Measurements from ENCODE around the gene ADARB1.
A peak's percentile ranks its signal among the peaks of the same experiment; 100 is the strongest.

The ADARB1 gene

DNA sequence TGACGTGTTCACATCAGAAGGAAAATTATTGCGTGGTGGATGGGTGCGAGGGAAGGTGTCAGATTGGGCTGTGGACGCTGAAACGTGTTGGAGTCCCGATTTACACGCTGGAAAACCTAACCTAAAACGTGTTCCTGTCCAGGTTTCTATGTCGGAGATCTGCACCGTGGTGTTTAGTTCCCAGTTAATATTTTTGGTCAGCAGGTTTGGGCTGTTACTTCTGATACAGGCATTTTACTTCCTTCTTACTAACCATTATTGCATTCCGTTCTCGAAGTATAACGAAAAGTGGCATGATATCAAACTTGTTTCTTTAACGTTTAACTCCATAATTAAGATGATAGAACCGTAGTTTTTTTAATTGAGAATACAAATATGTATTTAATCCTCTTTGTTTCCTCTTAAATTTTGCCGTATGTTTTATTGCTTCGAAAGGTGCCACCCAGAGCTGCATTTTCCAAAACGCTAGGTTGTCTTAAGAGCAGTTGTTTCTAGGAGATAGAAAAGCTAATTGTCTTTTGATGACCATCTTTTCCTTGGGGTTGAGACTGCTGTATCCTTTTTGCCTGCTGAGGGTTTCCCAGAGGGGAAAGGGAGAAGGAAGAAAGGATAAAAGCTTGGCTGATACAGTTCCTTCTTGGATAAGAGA is 1.3 kb downstream of the ADARB1 start:
- H3K4me1 ChIP-seq (ENCODE audit: control insufficient read depth, insufficient read depth, low read length), result peaks cover 3% of the 10 kb centered on the region
- peak overlapping the region; percentile 24 for H3K9ac ChIP-seq (ENCODE audit: low read depth, low read length)
- no peaks in the 10 kb centered on the region for H3K9me3 ChIP-seq (ENCODE audit: control insufficient read depth, insufficient read depth, low read length)
- peaks cover 13% of the 10 kb centered on the region for H3K27me3 ChIP-seq (ENCODE audit: control insufficient read depth, insufficient read depth, low read length)
- peak overlapping the region; percentile 70 for H3K4me3 ChIP-seq (ENCODE audit: low read depth, low read length)
- peaks cover 4% of the 10 kb centered on the region for H3K36me3 ChIP-seq (ENCODE audit: control insufficient read depth, insufficient read depth, low read length)

DNA sequence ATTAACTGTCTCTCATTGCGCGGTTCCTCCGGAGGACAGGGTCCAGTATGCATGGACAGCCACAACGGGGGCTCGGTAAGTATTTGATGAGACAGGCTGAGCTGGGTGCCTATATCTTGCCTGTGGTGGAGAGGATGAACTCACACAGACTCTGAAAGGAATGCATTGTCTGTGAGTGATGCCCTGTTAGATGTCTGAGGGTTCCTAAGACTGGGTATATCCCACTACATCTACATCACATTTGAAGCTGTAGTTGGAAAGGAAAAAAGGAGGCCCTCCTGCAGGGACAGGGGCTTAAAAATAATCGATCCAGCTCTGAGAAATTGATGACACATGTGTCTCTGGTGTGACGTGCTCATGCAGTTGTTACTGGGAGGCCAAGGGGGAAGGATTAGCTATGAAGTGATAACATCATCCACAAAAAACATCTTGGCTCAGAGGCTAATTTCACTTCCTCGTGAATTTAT is 1.9 kb downstream of the ADARB1 start:
- Histone ChIP-seq H3K27me3 (ENCODE audit: control insufficient read depth, insufficient read depth, low read length) (peaks cover 13% of the 10 kb centered on the region), H3K36me3 (ENCODE audit: control insufficient read depth, insufficient read depth, low read length) (peaks cover 4% of the 10 kb centered on the region), H3K9me3 (ENCODE audit: control insufficient read depth, insufficient read depth, low read length) (no peaks in the 10 kb centered on the region), H3K4me3 (ENCODE audit: low read depth, low read length) (no peak overlapping the region), H3K4me1 (ENCODE audit: control insufficient read depth, insufficient read depth, low read length) (peaks cover 3% of the 10 kb centered on the region), H3K9ac (ENCODE audit: low read depth, low read length) (no peak overlapping the region)

DNA sequence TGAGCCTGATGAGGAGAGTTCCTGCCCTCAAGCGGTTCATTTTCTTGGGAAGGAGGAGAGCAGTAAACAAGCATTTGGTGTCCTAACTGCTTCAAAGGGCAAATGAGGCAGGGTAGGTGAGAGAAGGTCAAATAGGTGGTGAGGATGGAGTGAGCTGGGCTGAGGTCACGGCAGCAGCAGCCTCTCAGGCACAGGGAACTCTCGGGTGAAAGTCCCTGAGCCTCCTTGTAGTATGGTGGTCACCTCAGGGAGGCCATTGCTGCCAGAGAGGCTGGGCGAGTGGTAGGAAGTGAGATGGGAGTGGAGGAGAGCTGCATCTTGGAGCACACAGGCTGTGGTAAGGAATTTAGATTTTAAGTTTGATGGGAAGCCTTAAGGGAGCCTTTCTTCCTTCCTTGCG is 4.0 kb downstream of the ADARB1 start:
- Histone ChIP-seq H3K9ac (ENCODE audit: low read depth, low read length) (no peak overlapping the region), H3K9me3 (ENCODE audit: control insufficient read depth, insufficient read depth, low read length) (no peaks in the 10 kb centered on the region), H3K36me3 (ENCODE audit: control insufficient read depth, insufficient read depth, low read length) (no peaks in the 10 kb centered on the region), H3K27me3 (ENCODE audit: control insufficient read depth, insufficient read depth, low read length) (peaks cover 13% of the 10 kb centered on the region), H3K4me1 (ENCODE audit: control insufficient read depth, insufficient read depth, low read length) (peaks cover 2% of the 10 kb centered on the region), H3K4me3 (ENCODE audit: low read depth, low read length) (no peak overlapping the region)

DNA sequence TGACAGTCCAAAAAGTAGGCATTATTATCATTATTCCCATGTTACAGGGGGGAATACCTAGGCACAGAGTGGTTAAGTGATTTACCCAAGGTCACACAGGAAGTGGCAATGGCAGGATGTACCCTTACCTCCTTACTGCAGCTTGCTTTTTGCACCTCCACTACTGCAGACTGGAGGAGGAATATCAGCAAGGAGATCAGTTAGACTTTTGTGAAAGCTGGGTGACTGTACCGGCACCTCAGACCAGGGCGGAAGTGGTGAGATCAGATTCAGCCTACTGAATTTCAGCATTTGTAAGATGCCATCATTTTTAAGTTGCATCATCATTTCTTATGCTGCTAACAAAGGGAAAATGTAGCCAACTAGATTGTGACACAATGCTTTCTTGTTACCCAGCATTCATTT is 4.5 kb downstream of the ADARB1 start:
- no peaks in the 10 kb centered on the region for H3K4me1 ChIP-seq (ENCODE audit: control insufficient read depth, insufficient read depth, low read length)
- no peak overlapping the region for H3K4me3 ChIP-seq (ENCODE audit: low read depth, low read length)
- H3K9ac ChIP-seq (ENCODE audit: low read depth, low read length), result no peak overlapping the region

DNA sequence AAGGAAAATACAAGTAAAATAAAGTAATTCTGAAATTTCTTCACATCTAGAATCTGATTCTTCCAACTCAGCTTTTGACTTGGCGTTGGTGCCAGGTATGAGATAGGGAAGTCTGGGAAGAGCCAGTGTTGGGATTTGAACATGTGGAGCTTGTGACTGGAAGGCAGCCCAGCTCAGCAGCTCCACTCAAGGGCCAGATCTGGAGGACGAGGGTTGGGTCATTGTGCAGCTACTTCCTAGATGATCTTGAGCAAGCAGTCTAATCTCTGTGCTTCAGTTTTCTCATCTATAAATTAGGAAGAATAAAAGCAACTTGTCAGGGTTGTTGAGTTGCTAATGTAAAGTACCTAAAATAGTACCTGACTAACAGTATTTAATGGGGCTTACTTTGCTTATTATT is 5.0 kb downstream of the ADARB1 start:
- H3K27me3 ChIP-seq (ENCODE audit: control insufficient read depth, insufficient read depth, low read length), result peaks cover 13% of the 10 kb centered on the region
- no peaks in the 10 kb centered on the region for H3K4me1 ChIP-seq (ENCODE audit: control insufficient read depth, insufficient read depth, low read length)
- H3K36me3 ChIP-seq (ENCODE audit: control insufficient read depth, insufficient read depth, low read length), result no peaks in the 10 kb centered on the region
- H3K4me3 ChIP-seq (ENCODE audit: low read depth, low read length), result no peak overlapping the region
- no peaks in the 10 kb centered on the region for H3K9me3 ChIP-seq (ENCODE audit: control insufficient read depth, insufficient read depth, low read length)
- no peak overlapping the region for H3K9ac ChIP-seq (ENCODE audit: low read depth, low read length)

More for the DNA sequence above, 4.5 kb downstream of the ADARB1 start:
- no peaks in the 10 kb centered on the region for H3K36me3 ChIP-seq (ENCODE audit: control insufficient read depth, insufficient read depth, low read length)
- no peaks in the 10 kb centered on the region for H3K9me3 ChIP-seq (ENCODE audit: control insufficient read depth, insufficient read depth, low read length)
- peaks cover 13% of the 10 kb centered on the region for H3K27me3 ChIP-seq (ENCODE audit: control insufficient read depth, insufficient read depth, low read length)

DNA sequence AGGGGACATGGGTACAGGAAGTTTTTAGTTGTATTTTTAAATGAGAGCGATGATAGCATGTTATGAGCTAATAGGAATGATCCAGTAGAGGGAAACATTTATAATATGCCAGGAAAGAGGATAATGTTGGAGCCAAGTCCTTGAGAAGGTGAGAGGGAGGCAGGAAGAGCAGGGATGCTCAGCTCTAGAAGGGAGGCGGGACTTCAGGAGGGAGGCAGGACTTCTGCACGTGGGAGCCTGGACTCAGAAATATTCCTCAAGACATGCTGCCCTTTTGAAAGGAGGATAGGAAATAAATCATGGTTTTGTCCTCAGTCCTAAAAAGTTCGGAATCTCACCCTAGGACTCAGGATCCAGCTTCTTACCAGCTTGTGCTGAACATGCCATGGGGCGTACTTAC is 5.9 kb downstream of the ADARB1 start:
- Histone ChIP-seq H3K4me3 (ENCODE audit: low read depth, low read length) (no peak overlapping the region), H3K36me3 (ENCODE audit: control insufficient read depth, insufficient read depth, low read length) (no peaks in the 10 kb centered on the region), H3K27me3 (ENCODE audit: control insufficient read depth, insufficient read depth, low read length) (peaks cover 13% of the 10 kb centered on the region), H3K9ac (ENCODE audit: low read depth, low read length) (no peak overlapping the region), H3K4me1 (ENCODE audit: control insufficient read depth, insufficient read depth, low read length) (no peaks in the 10 kb centered on the region), H3K9me3 (ENCODE audit: control insufficient read depth, insufficient read depth, low read length) (no peaks in the 10 kb centered on the region)

DNA sequence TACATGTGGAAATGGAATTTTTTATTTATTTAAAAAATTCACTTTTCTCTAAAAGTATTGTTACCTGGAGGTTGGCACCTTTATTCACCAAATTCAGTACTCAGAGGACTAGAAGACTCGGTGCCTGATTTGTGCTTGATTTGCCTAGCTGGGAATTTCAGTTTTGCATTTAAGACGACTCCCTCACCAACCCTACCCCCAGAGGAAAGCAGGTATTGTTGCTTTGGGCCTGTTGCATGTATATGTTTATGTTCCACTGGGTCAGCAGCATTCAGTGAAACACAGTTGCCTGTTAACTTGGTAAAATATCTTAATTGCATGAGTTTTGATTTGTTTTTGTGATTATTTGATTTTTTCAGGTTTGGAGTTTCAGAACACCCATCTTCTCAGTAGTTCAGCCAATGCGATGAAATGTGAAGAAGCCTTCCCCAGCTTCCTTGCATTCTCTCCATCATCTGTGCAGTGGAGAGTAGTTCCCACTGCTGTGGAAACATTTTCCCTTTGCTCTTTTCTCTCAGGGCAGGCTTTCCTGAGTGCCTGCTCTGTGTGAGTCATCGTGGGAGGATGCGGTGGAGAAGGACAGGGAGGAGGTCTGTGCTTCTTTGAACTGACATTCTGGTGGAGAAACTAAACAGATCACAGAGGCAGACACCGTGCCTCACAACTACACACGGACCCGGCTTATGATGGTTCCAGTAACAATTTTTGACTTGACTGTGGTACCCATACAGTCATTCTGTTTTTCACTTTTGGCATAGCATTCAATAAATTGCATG is 6.4 kb downstream of the ADARB1 start:
- no peaks in the 10 kb centered on the region for H3K4me1 ChIP-seq (ENCODE audit: control insufficient read depth, insufficient read depth, low read length)
- no peak overlapping the region for H3K4me3 ChIP-seq (ENCODE audit: low read depth, low read length)
- peaks cover 7% of the 10 kb centered on the region for H3K27me3 ChIP-seq (ENCODE audit: control insufficient read depth, insufficient read depth, low read length)
- no peaks in the 10 kb centered on the region for H3K9me3 ChIP-seq (ENCODE audit: control insufficient read depth, insufficient read depth, low read length)
- H3K9ac ChIP-seq (ENCODE audit: low read depth, low read length), result no peak overlapping the region
- no peaks in the 10 kb centered on the region for H3K36me3 ChIP-seq (ENCODE audit: control insufficient read depth, insufficient read depth, low read length)

DNA sequence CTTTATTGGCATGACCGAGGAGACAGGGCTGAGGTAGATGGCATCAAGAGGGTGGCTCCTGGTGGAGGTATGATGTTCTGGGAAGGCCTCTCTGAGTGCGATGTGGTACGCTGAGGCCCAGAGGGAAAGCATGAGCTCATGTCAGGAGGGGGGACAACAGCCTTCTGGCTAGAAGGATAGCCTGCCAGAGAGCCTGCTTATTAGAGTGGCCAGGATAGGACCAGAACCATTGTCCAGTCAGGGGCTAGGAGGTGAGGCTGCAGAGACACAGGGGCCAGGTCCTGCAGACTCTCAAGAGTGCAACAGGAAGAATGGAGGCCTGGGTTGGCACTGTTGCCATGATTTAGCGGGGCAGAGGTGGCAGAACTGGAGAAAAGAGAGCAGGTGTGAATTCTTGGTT is 7.3 kb downstream of the ADARB1 start:
- no peak overlapping the region for H3K9ac ChIP-seq (ENCODE audit: low read depth, low read length)
- no peaks in the 10 kb centered on the region for H3K27me3 ChIP-seq (ENCODE audit: control insufficient read depth, insufficient read depth, low read length)
- H3K4me1 ChIP-seq (ENCODE audit: control insufficient read depth, insufficient read depth, low read length), result no peaks in the 10 kb centered on the region
- no peaks in the 10 kb centered on the region for H3K9me3 ChIP-seq (ENCODE audit: control insufficient read depth, insufficient read depth, low read length)
- H3K4me3 ChIP-seq (ENCODE audit: low read depth, low read length), result no peak overlapping the region
- H3K36me3 ChIP-seq (ENCODE audit: control insufficient read depth, insufficient read depth, low read length), result no peaks in the 10 kb centered on the region

DNA sequence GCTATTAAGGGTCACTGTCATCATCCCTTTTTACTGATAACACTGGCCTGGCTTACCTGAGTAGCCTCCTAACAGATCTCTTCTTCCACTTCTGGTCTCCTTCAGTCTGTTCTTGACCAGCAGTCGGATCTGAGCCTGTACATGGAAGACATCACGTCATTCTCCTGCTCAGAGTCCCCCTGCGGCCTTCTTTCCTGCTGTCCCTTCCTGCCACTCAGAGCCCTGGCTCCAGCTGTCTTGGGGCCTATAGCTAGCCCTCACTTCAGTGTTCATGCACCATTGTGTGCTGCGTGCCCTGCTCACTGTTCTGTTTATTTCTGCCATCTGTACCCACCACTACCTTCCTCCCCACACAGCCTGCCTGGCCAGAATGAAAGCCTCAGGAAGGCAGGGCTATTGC is 8.4 kb downstream of the ADARB1 start:
- no peaks in the 10 kb centered on the region for H3K27me3 ChIP-seq (ENCODE audit: control insufficient read depth, insufficient read depth, low read length)

DNA sequence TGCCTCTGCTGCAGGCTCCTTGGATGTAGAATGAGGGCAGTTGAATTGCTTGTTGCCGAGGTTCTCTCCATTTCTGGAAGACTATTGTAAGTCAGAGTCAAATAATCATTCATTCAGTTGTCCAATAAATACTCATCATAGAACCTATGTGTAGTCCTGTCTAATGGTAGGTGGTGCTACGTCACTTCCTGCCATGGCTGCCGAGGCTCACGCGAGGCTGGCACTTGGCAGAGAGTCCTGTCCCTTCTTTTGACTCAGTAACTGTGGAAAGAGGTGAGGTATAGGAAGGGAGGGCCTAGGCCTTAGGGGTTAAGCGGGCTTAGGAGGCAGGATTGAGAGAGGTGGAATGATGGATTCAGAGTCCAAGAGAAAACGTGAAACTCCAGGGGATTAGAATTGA is 9.7 kb downstream of the ADARB1 start:
- Histone ChIP-seq H3K36me3 (ENCODE audit: control insufficient read depth, insufficient read depth, low read length) (no peaks in the 10 kb centered on the region), H3K4me1 (ENCODE audit: control insufficient read depth, insufficient read depth, low read length) (no peaks in the 10 kb centered on the region)

More for the DNA sequence above, 8.4 kb downstream of the ADARB1 start:
- no peak overlapping the region for H3K9ac ChIP-seq (ENCODE audit: low read depth, low read length)
- no peaks in the 10 kb centered on the region for H3K36me3 ChIP-seq (ENCODE audit: control insufficient read depth, insufficient read depth, low read length)
- H3K9me3 ChIP-seq (ENCODE audit: control insufficient read depth, insufficient read depth, low read length), result no peaks in the 10 kb centered on the region
- no peak overlapping the region for H3K4me3 ChIP-seq (ENCODE audit: low read depth, low read length)
- H3K4me1 ChIP-seq (ENCODE audit: control insufficient read depth, insufficient read depth, low read length), result no peaks in the 10 kb centered on the region

DNA sequence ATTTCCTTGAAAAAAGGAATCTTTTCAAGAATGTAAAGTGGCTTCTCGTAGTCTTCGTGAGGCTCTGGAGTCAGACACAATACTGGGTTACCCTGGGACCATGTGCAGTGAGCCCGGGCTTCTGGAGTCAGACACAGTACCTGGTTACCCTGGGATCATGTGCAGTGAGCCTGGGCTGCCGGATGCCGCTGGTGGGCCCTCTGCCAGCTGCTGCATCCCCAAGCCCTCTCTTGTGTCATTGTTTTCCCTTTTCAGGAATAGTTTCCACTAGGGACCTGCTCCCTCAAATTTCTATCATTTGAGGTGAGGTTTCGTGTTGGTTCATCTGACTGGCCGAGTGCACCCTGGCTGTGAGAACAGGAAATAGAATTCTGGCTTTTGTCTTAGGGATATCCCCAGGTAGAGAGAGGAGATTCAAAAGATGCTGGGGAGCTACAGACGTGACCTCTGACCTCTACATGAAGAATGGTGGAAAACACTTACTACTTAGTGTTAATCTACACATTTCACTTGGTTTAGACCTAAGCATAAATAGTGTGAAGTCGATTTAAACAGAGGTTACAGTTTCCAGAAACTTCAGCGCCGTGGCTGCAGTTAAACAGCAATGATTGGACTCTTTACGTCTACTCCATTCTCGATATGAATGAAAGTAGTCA is 10.6 kb downstream of the ADARB1 start:
- no peak overlapping the region for H3K9ac ChIP-seq (ENCODE audit: low read depth, low read length)
- no peaks in the 10 kb centered on the region for H3K27me3 ChIP-seq (ENCODE audit: control insufficient read depth, insufficient read depth, low read length)
- H3K36me3 ChIP-seq (ENCODE audit: control insufficient read depth, insufficient read depth, low read length), result no peaks in the 10 kb centered on the region
- H3K4me3 ChIP-seq (ENCODE audit: low read depth, low read length), result no peak overlapping the region
- no peaks in the 10 kb centered on the region for H3K9me3 ChIP-seq (ENCODE audit: control insufficient read depth, insufficient read depth, low read length)
- H3K4me1 ChIP-seq (ENCODE audit: control insufficient read depth, insufficient read depth, low read length), result no peaks in the 10 kb centered on the region

More for the DNA sequence above, 9.7 kb downstream of the ADARB1 start:
- Histone ChIP-seq H3K4me3 (ENCODE audit: low read depth, low read length) (no peak overlapping the region), H3K9me3 (ENCODE audit: control insufficient read depth, insufficient read depth, low read length) (no peaks in the 10 kb centered on the region), H3K27me3 (ENCODE audit: control insufficient read depth, insufficient read depth, low read length) (no peaks in the 10 kb centered on the region), H3K9ac (ENCODE audit: low read depth, low read length) (no peak overlapping the region)

DNA sequence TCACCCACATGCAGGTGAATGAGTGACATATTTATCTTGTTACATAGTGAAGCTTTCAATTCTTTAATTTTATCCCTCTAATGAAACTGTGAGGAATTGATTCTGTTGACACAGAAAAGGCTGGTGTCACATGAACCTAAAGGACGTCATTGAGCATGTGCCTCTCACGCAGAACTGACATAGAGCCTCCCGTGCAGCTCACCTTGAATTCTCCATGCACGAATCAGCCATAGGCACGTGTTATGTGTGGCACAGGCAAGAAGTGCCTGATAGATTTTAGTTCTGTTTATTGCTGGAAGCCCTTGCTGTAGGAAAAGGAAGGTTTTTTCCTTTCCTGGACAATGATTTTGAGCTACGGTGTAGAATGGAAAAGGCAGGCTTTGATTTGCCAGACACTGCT is 11.3 kb downstream of the ADARB1 start:
- Histone ChIP-seq H3K4me3 (ENCODE audit: low read depth, low read length) (no peak overlapping the region), H3K9me3 (ENCODE audit: control insufficient read depth, insufficient read depth, low read length) (no peaks in the 10 kb centered on the region), H3K36me3 (ENCODE audit: control insufficient read depth, insufficient read depth, low read length) (no peaks in the 10 kb centered on the region), H3K4me1 (ENCODE audit: control insufficient read depth, insufficient read depth, low read length) (no peaks in the 10 kb centered on the region), H3K27me3 (ENCODE audit: control insufficient read depth, insufficient read depth, low read length) (no peaks in the 10 kb centered on the region), H3K9ac (ENCODE audit: low read depth, low read length) (no peak overlapping the region)
